GM12878 (cell line): ENCODE measurements around the gene ZNF577. TPM values are rescaled to one million over a fixed set of nuclear protein-coding genes. Genes with fewer than 3 reads are reported as not detected.
A peak's percentile ranks its signal among the peaks of the same experiment; 100 is the strongest.

Experiments
- ATAC-seq: fragments of 200-7000 bp; cut with Tn5 transposase; 3 replicates; pipeline ENCODE4 v1.9.1; 2020; ENCODE audit warnings: mild to moderate bottlenecking, moderate library complexity
- Bru-seq: library from RNA; stranded (reverse); fragments of 400-500 nt; gene quantifications from one replicate; lab custom pipeline; 2021; lab: Mats Ljungman, UMichigan
- BruChase-seq, 2 experiments: library from RNA; stranded (reverse); fragments of 400-500 nt; gene quantifications; one replicate each; lab custom pipeline; 2021; lab: Mats Ljungman, UMichigan
- BruUV-seq: library from RNA; stranded (reverse); fragments of 400-500 nt; replicated peaks from 2 replicates; lab custom pipeline; 2021; lab: Mats Ljungman, UMichigan
- CTCF ChIA-PET: fragments of 300-600 bp; sonication (Branson Sonifier 250); formaldehyde crosslinking; extraction: SDS; loops from one replicate; lab custom pipeline; 2021; ENCODE audit warnings: inconsistent platforms; lab: Yijun Ruan, JAX
- POLR2A ChIA-PET: fragments of 350-600 bp; formaldehyde crosslinking; extraction: SDS; loops from one replicate; lab custom pipeline; 2021; ENCODE audit warnings: inconsistent platforms; lab: Charles Lee
- RAD21 ChIA-PET: fragments of 300-600 bp; sonication (Branson Sonifier 250); formaldehyde crosslinking; loops from one replicate; lab custom pipeline; 2023; ENCODE audit warnings: antibody characterized with exemption; ENCODE audit not compliant: unreplicated experiment; lab: Charles Lee
- SMC1A ChIA-PET: fragments of 300-600 bp; sonication (Branson Sonifier 250); formaldehyde crosslinking; loops from one replicate; lab custom pipeline; 2023; ENCODE audit not compliant: unreplicated experiment, uncharacterized antibody; lab: Charles Lee
- DNase-seq: peaks from one replicate; pipeline ENCODE4 v3.0.0-alpha.2; 2011; ENCODE audit warnings: low read depth, low spot score
- FAIRE-seq: peaks from 3 replicates; lab custom pipeline; 2011; peaks lifted over from hg19 to GRCh38; lab: Jason Lieb, UNC
- H2AFZ ChIP-seq: 2 replicates; pipeline ENCODE4 v1.6.0; 2011; ENCODE audit warnings: low read depth, low read length, control low read depth; ENCODE audit not compliant: control insufficient read depth
- H3K27ac ChIP-seq: 2 replicates; pipeline ENCODE4 v1.5.1; 2011; ENCODE audit warnings: control low read depth; ENCODE audit not compliant: control insufficient read depth, insufficient read depth
- H3K27me3 ChIP-seq, 2 experiments: replicated peaks in 1 of 2; 2 replicates each; pipeline versions ENCODE4 v1.6.0 to v1.6.1; 2011; ENCODE audit warnings: low read length in 1 of 2; ENCODE audit not compliant: control insufficient read depth in 2 of 2, insufficient read depth in 2 of 2
- H3K36me3 ChIP-seq, 2 experiments: 2 replicates each; pipeline ENCODE4 v1.5.1; 2011; ENCODE audit warnings: low read length in 1 of 2; ENCODE audit not compliant: control insufficient read depth in 2 of 2, insufficient read depth in 2 of 2
- H3K4me1 ChIP-seq: 2 replicates; pipeline ENCODE4 v1.6.1; 2011; ENCODE audit warnings: mild to moderate bottlenecking, low read length, moderate library complexity, mixed read lengths; ENCODE audit not compliant: control insufficient read depth, insufficient read depth
- H3K4me2 ChIP-seq: 2 replicates; pipeline ENCODE4 v1.6.0; 2011; ENCODE audit warnings: control low read depth; ENCODE audit not compliant: control insufficient read depth, insufficient read depth
- H3K4me3 ChIP-seq: fragments of 200-600 bp; sonication (generic); 2 replicates; pipeline ENCODE4 v1.5.1; 2016
- H3K79me2 ChIP-seq: 2 replicates; pipeline ENCODE4 v1.6.0; 2011; ENCODE audit warnings: low read length; ENCODE audit not compliant: control insufficient read depth, insufficient read depth
- H3K9ac ChIP-seq: 2 replicates; pipeline ENCODE4 v1.8.0; 2011; ENCODE audit warnings: low read length, control low read depth, mixed read lengths; ENCODE audit not compliant: control insufficient read depth, insufficient read depth
- H3K9me3 ChIP-seq: replicated peaks from 3 replicates; pipeline ENCODE4 v1.5.1; 2011; ENCODE audit warnings: mild to moderate bottlenecking, low read length; ENCODE audit not compliant: control insufficient read depth, insufficient read depth
- H4K20me1 ChIP-seq: 2 replicates; pipeline ENCODE4 v1.6.0; 2011; ENCODE audit not compliant: control insufficient read depth, insufficient read depth
- E4F1 ChIP-seq: fragments of 450-650 bp; IDR thresholded peaks from 2 replicates; pipeline ENCODE4 v1.6.1; 2018; ENCODE audit warnings: borderline replicate concordance, mild to moderate bottlenecking; ENCODE audit not compliant: partially characterized antibody
- RFX5 ChIP-seq: IDR thresholded peaks from 2 replicates; pipeline ENCODE4 v1.6.1; 2011; ENCODE audit warnings: low read depth, low read length, improper control_type of control experiment
- YY1 ChIP-seq: IDR thresholded peaks from 2 replicates; pipeline ENCODE4 v1.6.1; 2011; ENCODE audit warnings: low read depth, mild to moderate bottlenecking, low read length
- WGBS: methylation state at CpG from one replicate; pipeline ENCODE4 v1.1.6; 2016; ENCODE audit warnings: low lambda C conversion rate; ENCODE audit not compliant: insufficient replicate concordance, insufficient coverage; ENCODE audit errors: missing lambda C conversion rate; 5-methylcytosine and 5-hydroxymethylcytosine counted together
- in situ Hi-C: fragments of 300-500 bp; cut with MboI; formaldehyde crosslinking; loops from 9 replicates; pipeline ENCODE4 v1.14.3; 2018; ENCODE audit warnings: mixed read lengths
- intact Hi-C: fragments of 100-400 bp; cut with micrococcal nuclease; formaldehyde crosslinking; loops from one replicate; pipeline ENCODE4 v1.14.2; 2022; ENCODE audit not compliant: unreplicated experiment
- long read RNA-seq, 2 experiments: library from polyadenylated mRNA; unstranded; transcript quantifications; one replicate each; pipeline ENCODE4 v2.0.0, GENCODE V29; 2019 to 2020
- polyA minus RNA-seq, 3 experiments: library from RNA; depleted of rRNA, polyadenylated mRNA; stranded (reverse); fragments of >200 nt; gene quantifications; 2 replicates each; pipeline ENCODE4 v1.2.3, GENCODE V29; 2011
- polyA plus RNA-seq, 11 experiments: library from polyadenylated mRNA; depleted of rRNA in 4 of 11; unstranded in 6 of 11; stranded (reverse) in 5 of 11; fragments of >200 nt; fragmentation: Nextera tagmentation in 4 of 11; fragmentation: Illumina TruSeq in 1 of 11; extraction: Ambion mirVana in 4 of 11; extraction: Trizol in 1 of 11; gene quantifications; 1 replicate in 1 of 11; 2 replicates in 10 of 11; pipeline versions ENCODE4 v1.2.1 to v1.2.3, GENCODE V29; 2011 to 2016; ENCODE audit warnings: inconsistent platforms in 2 of 11, missing spikeins in 2 of 11, low read depth in 1 of 11
- total RNA-seq, 4 experiments: library from RNA; depleted of rRNA in 3 of 4; stranded (reverse); fragments of >200 nt in 3 of 4; fragmentation: Illumina TruSeq in 1 of 4; extraction: Trizol in 1 of 4; gene quantifications; 2 replicates each; pipeline versions ENCODE4 v1.2.1 to v1.2.3, GENCODE V29; 2013 to 2021

Gene ZNF577
- total RNA-seq (2013; cell fraction: nucleolus; rRNA removed): 112 and 128 TPM in 2 replicates
- 5.6 and 6.0 TPM in 2 replicates for total RNA-seq (2014; rRNA removed)
- 5.9 and 6.7 TPM in 2 replicates for total RNA-seq (2014; rRNA removed; fragmentation: Illumina TruSeq; extraction: Trizol)
- 4.3 and 6.1 TPM in 2 replicates for total RNA-seq (2021)
- polyA plus RNA-seq (2011; ENCODE audit: low read depth): 0.68 TPM
- polyA plus RNA-seq (2011; rRNA removed): 5.6 and 8.4 TPM in 2 replicates
- 1.9 and 3.1 TPM in 2 replicates for polyA plus RNA-seq (2011; cell fraction: cytosol; rRNA removed)
- 14.3 and 15.2 TPM in 2 replicates for polyA plus RNA-seq (2011; cell fraction: nucleus; rRNA removed)
- polyA plus RNA-seq (2012): 1.4 and 1.8 TPM in 2 replicates
- polyA plus RNA-seq (2014; fragmentation: Illumina TruSeq; extraction: Trizol): 5.1 and 6.9 TPM in 2 replicates
- 1 to 10 TPM; 1.0 to 1.4 TPM for polyA plus RNA-seq (2014; fragmentation: Nextera tagmentation; extraction: Ambion mirVana)
- 2.8 and 3.9 TPM in 2 replicates for polyA plus RNA-seq (2014; rRNA removed)
- 1 to 10 TPM; 2.9 TPM for polyA plus RNA-seq (2016; fragmentation: Nextera tagmentation; extraction: Ambion mirVana)
- polyA minus RNA-seq (2011; rRNA and poly(A)+ RNA removed): 9.2 and 10.6 TPM in 2 replicates
- polyA minus RNA-seq (2011; cell fraction: cytosol; rRNA and poly(A)+ RNA removed): 0.83 and 1.5 TPM in 2 replicates
- polyA minus RNA-seq (2011; cell fraction: nucleus; rRNA and poly(A)+ RNA removed): 12.6 and 19.0 TPM in 2 replicates
- percentile 64 among the genes with signal in this experiment for Bru-seq, nascent RNA
- percentile 71 among the genes with signal in this experiment for BruChase-seq, experiment 1, labeled RNA remaining after a 6-hour chase
- percentile 72 among the genes with signal in this experiment for BruChase-seq, experiment 2, labeled RNA remaining after a 2-hour chase
- long read RNA-seq, experiment 1: 0 reads
- long read RNA-seq, experiment 2, partial matches to known transcripts: 1 of 3 reads
- long read RNA-seq, experiment 2, other reads (novel, unspliced or antisense): 2 of 3 reads

GRCh38 chr19:51887522-51888498, at the start of gene ZNF577:
Gene ZNF577 (minus strand): TSS chr19:51887951. CDS start chr19:51880382, 7,569 bp downstream.
- H3K36me3 ChIP-seq: peaks cover 7 to 13% of the 10 kb centered on the region in 2 experiments
- no peaks in the 10 kb centered on the region for H3K79me2 ChIP-seq
- no peaks in the 10 kb centered on the region for H3K27me3 ChIP-seq
- POLR2A ChIA-PET: no interaction called here
- TF ChIP-seq E4F1 (peak; percentile 13), RFX5 (no peak), YY1 (peak; percentile 92)
- intact Hi-C loops (no loop called here), in situ Hi-C loops (no loop called here)
- 97% methylated on average over 55 of the region's 56 CpGs for WGBS
- no peak within 1 kb of the TSS for H3K27ac ChIP-seq
- H3K9me3 ChIP-seq: peaks cover 31% of the 10 kb centered on the region
- RAD21 ChIA-PET: no interaction called here
- 0 out of 2 replicates have a peak within 1 kb of the TSS, but pooled peaks have one; percentile 20 for H3K4me3 ChIP-seq
- 0 out of 2 replicates have a peak within 1 kb of the TSS, but pooled peaks have one; percentile 7 for H3K4me2 ChIP-seq
- peak within 1 kb of the TSS; percentile 24; the same call in 1 of the 2 replicates for H2AFZ ChIP-seq
- SMC1A ChIA-PET: no interaction called here
- CTCF ChIA-PET: no interaction called here
- no peaks in the 10 kb centered on the region for H4K20me1 ChIP-seq
- H3K9ac ChIP-seq: no peak within 1 kb of the TSS
- no peaks in the 10 kb centered on the region for H3K4me1 ChIP-seq
- ATAC-seq: no peak; the same call in 2 of the 3 replicates
- BruUV-seq: no TSS peak
- no peak for DNase-seq
- FAIRE-seq: no peak
